GM21423 (cell line): ENCODE data around the gene MATN4.
A peak's percentile ranks its signal among the peaks of the same experiment; 100 is the strongest.

Source experiments
- ATAC-seq: cut with Tn5 transposase; IDR thresholded peaks from one replicate; pipeline ENCODE4 v1.9.1; 2021; ENCODE audit warnings: mild to moderate bottlenecking, moderate library complexity; ENCODE audit not compliant: unreplicated experiment

MATN4 gene

DNA sequence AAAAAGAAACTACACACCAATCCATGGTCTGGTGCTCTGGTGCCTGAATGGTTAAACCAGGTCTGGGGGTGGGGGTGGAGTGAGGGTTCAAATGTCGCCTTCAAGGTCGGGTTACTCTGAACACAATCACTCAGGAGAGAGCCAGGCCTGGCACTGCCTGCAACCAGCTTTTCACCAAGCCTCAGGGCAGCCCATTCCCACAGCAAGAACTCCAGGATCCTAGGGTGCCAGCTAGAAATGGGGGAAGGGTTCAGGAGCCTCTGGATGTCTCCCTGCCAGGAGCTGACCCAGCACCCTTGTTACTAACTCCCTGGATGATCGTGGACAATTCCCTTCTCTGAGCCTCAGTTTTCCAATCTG, 33.5 kb upstream of the MATN4 start:
- ATAC-seq: no peak

DNA sequence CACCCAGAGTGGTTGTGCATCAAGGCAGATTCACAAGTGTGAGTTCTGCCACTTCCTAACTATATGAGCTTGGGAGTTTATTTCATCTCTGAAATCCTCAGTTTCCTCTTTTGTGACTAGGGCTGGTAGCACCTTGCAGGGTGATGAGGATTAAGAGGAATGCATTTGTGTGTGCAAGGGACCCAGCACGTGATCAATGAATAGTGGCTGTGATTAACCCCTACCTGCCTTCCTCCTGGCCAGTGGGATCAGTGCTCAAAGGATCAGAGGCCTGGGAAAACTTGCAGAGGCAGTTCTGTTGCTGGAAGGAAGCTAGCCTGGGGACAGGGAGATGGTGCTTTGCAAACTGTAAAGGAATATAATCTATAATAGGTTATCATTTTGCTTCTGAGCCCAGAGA, 32.9 kb upstream of the MATN4 start:
- ATAC-seq: no peak

DNA sequence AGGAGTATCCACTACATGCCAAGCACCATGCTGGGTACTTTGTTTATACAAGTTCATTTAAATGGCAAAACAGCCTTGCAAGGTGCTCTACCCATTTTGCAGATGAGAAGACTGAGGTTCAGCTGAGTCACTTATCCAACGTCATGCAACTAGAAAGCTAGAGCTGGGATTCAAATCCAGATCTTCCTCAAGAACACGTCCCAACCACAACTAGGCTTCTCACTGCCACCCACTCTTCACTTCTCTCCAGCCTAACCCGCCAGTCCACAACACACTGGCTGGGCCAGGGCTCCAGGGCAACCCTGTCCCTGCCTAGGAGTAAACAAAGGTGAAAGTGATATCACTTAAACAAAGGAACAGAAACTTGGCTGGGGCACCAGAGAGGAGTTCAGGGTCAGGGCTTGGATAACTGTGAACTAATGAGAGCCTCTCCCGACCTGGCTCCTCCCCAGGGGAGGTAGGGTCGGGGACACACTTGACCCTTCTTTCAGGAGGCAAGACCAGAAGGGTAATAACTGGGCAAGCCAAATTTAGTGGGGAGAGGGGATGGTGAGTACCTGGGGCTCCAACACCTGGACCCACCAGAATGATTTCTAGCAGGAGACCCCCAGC, 32.2 kb upstream of the MATN4 start:
- ATAC-seq: no peak

DNA sequence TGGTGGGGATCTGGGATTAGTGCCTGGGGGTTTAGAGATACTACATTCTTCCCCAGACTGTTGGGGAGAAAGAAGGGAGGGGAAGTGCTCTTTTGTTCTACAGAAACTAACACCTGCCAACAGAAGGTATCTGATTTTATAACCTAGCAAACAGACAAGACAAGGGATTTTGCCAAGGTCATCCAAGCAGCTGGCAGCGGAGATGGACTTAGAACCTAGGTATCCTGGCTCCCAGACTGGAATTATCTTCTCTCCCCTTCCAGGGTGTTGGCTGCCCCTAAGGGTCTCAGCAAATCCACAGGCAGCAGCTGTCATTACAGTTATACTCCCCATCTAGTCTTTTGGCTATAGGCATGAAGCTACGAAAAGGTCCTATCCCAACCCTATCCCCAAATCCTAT, 31.7 kb upstream of the MATN4 start:
- ATAC-seq: no peak

DNA sequence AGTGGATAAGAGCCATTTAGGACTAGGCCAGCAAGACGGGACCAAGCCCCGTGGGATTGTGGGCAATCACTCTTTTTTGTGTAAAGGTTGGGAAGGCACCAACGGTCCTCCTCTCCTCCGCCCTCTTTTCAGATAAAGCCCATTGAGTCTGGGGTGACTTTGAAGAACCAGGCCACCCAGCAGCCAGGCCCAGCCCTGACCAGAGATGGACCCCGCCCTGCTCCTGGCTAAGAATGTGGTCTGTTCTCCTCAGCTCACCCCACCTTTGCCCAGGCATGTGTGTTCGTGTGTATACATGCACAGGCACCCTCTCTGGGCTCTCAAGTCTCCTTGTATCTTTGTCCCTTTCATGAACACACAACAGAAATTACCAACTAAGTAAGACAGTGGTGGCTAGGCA, 31.0 kb upstream of the MATN4 start:
- no peak for ATAC-seq

DNA sequence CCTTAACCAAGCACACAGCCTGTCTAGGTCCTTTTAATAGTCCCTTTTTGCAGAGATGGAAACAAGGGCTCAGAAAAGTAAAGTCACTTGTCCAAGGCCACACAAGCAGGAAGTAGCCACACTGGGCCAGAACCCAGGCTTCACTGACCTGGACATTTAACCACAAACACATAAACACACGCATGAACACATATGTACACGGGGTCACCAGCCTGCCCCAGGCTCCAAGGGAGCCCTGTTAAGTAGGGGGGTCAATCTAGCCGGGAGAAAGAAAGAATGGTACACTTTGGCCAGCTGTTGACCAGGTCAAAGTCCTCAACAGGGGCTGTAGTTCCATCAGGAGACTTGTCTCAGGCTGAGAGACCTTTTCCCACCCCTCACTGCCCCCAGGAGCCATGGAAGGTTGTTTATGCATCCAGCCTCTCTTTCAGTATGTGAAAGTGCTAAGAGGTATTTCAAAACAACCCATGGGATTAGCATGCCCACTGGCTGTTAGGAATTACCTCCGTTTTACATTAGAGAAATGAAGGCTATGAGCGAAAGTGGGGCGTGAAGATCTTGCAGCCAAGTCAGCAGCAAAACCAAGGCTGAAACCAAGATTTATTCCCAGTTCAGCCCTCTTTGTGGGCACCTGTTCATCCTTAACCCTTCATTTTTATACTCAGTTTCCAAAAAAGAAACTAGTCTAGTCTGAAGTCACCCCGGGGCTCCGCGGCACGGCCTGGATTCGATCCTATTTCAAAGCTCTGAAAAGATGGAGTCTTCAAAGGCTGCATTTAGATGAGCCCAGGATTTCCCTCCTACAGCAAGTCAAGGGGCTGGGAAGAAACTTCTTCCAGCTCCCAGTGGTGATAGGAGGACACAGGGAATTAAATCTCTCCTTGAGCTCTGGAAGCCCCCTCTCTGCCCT, 30.3 kb upstream of the MATN4 start:
- no peak for ATAC-seq

DNA sequence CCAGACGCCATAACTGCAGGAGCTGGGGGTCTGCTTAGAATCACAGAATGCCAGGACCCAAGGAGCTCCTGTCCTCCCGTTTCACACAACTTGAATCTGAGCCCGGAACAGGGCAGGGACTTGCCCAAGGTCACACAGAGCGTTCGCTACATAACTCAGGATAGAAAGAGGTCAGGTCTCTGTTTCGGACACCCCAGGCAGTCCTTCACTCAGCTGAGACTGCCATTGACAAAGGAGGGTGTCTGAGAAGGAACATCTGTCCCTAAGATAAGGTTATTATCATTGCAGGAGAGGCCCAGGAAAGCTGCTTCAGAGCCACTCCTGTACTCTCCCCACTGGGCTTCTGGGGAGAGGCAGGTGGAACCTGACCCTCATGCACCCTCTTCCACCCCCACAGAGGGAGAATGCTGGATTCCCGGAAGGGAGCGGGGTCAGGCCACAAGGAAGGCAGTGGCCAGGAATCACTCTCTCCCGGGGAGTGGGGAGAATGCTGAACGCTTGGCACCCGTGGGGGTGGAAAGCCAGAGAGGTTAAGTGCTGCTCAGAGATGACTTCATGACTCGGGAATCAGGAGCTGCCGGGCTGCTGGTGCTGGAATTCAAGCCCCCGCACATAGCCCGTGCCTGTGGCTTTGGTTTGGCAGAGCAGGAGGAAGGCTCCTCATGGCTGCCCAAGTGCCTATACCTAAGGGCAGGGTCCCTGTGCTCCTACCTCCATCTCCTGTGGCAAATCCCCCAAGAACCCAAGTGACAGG, 29.4 kb upstream of the MATN4 start:
- ATAC-seq: no peak

DNA sequence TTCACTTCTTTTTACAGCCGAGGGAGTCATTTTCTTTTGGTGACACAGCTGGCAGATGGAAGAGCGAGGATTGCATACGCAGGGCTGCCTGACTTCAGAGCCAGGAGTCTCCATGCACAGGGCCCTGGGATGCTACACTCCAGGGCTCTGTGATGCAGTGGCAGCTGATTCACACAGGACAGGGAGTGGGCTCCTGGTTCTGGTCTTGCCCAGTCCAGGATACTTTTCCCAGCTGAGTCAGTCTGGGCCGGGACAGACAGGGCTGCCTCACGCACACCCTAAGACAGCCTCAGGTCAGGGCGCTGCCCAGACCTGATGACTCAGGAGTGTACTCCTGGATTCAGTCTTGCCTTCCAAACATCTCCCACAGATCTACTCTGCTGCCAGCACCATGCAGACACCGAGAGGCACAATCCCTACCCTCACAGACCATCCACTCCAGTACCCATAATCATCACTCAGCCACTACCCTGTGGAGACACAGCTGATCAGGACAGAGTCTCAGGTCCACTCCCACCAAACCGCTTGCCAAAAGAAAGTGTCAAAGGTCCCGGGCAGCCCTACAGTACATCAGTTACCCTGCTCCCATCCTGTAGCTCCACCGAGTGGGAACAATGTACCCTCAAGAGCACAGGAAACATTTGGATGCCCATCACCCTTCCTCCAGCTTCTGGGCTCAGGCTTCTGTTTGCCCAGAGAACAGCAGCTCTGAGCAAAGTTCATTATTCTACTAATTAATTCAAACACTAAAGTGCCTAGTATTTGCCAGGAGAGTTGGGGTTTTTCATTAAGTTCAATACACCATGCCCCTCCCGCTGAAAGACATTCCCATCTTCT, 28.6 kb upstream of the MATN4 start:
- no peak for ATAC-seq

DNA sequence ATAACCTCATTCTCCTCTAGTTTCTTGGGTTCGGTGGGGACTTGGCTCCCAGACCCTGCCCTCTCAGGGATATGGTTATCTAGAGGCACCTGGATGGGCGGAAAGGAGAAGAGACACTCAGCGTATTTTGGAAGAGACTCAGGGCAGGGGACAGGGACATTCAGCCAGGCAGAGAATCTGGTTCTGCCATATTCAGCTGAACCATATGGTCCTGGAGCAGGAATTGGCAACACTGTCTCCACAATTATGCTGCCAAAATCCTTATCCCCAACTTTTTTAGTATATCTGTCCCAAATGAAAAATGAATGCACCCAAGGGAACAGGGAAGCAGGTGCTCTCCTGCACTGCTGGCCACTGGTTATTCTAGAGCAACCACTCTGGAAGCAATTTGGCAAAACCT, 22.4 kb upstream of the MATN4 start:
- ATAC-seq: no peak

DNA sequence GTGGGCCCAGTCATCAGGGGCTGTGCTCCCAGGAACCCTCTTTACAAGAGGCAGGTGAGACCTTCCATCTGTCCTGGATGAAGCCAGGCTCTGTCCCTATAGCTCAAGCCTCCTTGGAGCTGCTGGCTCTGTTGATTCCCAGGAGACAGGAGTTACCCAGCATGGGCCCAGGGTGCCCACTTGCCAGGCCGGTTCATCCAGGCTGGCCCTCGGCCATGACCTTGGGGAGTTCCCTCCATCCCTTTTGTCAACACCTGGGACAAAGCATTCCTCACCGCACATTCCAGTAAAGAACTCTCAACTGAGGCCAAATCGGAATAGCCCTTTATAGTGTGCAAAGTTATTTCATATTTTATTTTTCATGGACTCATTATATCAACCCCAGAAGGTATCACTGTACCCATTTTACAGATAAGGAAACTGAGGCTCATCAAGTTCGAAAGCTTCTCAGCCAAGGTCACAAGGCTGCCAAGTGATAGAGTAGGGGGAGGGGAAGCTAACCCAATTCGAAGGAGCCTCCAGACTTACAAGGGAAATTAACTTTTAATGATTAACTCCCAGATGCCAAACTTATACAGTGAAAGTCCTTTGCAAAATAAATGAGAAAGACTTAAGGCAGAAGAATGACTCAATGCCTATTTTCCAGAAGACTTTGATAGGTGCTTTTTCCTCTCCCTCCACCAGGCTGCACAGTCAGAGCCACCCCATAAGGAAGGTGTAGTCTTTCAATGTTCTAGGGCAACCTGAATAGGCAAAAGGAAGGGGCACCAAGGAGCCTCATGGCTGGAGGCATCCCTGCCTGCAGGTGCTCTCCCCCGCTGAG, 21.6 kb upstream of the MATN4 start:
- ATAC-seq: no peak

DNA sequence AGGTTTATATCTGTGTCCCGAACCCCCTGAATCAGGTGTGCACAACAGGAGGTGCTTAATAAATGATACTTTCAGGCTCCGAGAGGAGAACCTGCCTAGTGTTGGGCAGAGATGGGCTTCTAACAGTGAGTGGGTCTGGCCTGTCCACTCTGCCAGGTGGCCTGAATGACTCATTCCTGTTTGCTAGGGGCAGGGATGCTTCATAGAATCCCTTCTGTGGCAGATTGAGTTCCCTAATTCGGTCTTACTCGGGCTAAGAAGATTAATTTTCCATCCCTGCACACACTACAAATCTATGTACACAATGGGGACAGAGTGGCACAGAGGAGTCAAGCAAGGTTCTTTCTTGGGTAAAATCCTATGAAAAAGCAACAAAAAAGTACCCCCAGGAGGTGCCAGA, 20.4 kb upstream of the MATN4 start:
- no peak for ATAC-seq

DNA sequence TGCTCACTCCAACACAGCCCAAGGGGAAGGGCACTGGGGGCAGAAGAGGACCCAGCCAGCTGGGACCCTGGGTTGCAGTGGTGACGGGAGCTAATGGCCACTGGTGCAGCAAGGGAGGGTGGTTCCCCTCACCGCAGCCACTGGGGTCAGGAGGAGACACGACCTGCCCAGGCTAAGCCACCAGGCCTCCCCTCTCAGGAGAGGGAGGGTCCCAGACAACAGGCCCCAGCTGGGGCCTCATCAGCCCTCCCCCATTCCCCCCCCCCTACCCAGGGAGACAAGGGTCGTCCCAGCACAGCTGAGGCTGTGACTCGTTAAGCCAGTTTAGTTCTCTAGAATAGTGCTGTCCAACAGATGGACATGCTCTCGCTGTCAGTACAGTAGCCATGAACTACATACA, 17.3 kb upstream of the MATN4 start:
- no peak for ATAC-seq

DNA sequence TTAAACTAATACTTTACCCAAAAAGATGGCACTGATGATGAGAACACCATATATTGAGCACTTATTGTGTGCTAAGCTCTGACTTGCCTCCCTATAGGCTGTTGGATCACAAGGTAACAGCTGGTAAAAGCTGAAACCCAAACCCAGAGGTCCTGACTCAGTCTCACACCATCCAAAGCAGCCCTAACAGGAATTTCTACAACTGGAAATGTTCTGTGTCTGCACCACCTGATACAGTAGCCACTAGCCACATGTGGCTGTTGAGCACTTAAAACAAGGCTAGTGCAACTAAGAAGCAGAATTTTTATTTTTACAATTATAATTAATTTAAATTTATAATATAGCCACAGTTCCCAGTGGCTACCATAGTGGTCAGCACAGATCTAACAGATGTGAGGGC, 15.6 kb upstream of the MATN4 start:
- ATAC-seq: no peak

DNA sequence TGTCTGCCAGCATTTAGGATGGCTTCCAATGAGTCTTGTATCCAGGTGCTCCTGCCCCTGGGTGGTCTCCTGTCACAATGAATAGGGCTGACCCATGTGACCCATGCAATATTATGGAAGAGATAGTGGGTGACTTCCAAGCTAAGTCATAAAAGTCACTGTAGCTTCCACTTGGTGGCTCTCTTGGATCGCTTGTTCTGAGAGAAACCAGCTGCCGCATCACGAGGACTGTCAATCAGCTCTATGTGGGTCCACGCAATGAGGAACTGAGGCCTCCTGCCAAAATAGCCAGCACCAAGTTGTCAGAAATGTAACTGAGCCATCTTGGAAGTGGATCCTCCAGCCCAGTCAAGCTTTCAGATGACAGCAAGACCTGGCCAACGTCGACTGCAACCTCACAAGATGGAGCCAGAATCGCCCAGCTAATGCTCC, 14.9 kb upstream of the MATN4 start:
- no peak for ATAC-seq

DNA sequence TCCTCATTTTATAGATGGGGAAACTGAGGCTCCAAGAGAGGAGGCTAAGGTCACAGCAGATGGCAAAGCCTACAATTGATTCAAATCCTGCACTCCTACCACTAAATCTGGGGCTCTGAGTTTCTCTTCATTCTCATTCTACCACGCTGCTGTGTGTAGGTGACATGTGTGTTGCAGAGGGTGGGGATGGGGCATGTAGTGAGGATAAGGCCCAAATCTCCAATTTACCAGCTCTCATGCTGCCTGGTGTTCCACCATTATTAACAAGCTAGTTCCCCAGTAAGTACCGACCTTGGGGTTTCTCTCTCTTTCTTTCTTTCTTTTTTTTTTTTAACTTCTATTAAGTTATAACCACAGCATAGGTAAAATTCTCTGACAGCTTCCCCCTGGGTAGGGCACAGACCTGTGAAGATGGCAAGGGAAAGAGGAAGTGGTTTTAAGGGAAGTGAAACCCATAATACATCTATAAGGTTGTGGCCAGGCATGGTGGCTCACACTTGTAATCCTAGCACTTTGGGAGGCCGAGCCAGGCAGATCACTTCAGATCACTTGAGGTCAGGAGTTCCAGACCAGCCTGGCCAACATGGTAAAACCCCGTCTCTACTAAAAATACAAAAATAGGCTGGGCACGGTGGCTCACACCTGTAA, 13.0 kb upstream of the MATN4 start:
- peak; percentile 67 for ATAC-seq

DNA sequence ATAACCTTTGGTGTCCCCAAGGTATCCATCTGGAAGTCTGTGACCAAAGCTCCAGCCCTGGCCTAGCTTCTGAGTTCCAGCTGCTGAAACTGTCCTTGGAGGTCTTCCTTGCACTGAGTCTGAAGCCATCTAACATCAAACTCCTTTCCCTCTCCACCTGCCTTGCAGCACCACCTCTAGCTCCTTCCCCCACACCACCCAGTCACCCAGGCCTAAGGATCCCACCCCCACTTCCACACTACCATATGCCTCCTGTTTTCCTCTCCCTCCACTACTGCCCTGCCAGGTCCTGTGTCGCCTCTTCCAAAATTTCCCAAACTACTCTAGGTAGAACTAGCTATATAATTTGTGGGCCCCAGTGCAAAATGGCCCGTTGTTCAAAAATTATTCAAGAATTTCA, 10.8 kb upstream of the MATN4 start:
- ATAC-seq: no peak

DNA sequence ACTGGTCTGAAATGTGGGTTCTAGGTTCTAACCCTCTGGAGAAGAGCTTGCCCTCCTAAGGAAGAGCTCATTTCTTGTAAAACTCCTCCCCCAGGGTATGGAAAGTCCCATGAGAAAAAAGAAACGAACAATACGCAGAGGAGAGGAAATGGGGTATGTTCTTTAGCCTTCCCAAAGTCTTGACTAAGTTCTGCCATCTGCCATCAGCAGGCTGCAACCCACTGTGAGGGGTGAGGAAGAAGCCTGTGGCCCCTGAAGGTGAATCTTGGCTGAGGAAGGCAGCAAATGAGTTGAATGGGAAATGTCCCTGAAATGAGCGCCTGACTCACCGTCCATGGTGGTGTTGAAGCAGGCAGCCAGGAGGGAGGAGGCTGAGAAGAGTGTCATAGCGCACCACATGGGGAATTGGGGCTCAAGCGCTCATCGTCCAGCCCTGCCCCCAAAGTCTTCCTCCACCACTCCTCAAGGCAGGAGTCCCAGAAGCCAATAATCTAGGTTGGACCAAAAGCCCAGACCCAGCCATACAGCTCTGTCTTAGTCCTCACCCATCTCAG, 10.4 kb upstream of the MATN4 start:
- ATAC-seq: no peak

DNA sequence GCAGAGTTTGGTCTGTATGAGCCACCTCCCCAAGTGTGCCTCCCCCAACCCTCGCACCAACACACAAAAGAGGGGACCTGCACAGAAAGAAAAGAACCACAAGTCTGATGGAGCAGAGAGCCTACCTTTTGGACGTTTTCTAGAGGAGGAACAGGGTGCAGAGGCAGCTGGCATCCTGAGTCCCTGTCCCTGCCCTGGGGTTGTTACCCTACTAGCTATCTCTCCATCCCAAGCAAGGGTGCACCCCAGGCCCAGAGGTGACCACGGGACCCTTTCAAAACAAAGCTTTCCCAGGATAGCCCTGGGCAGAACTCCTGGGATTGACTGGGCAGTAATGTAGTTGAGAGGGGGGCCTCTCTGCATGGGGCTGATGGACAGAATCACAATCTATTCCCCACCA, 9.7 kb upstream of the MATN4 start:
- ATAC-seq: no peak
